GM12874 (cell line): Measurements from ENCODE around the gene GPC5.

Experiments used
- CTCF ChIP-seq: IDR thresholded peaks from 2 replicates; pipeline ENCODE4 v1.5.1; 2011; ENCODE audit warnings: low read depth, mild to moderate bottlenecking, control low read depth, low read length, moderate library complexity; ENCODE audit not compliant: insufficient read depth

GPC5 gene

GRCh38 chr13:92591117-92591516 is 1192.7 kb downstream of the GPC5 start:
- no peak for TF ChIP-seq CTCF

- no peak for TF ChIP-seq CTCF
These were observed 1194.3 kb downstream of the GPC5 start for GRCh38 chr13:92592757-92593156.

GRCh38 chr13:92602560-92602959 is 1204.1 kb downstream of the GPC5 start:
- TF ChIP-seq CTCF = no peak

GRCh38 chr13:92609376-92609775 is 1211.0 kb downstream of the GPC5 start:
- TF ChIP-seq CTCF = no peak

- no peak for TF ChIP-seq CTCF
These were observed 1214.5 kb downstream of the GPC5 start for GRCh38 chr13:92612892-92613291.

- TF ChIP-seq CTCF = no peak
These were observed 1215.5 kb downstream of the GPC5 start for GRCh38 chr13:92613921-92614320.

GRCh38 chr13:92621985-92622384 is 1223.6 kb downstream of the GPC5 start:
- no peak for TF ChIP-seq CTCF

GRCh38 chr13:92622905-92623304 is 1224.5 kb downstream of the GPC5 start:
- no peak for TF ChIP-seq CTCF
